Fibroblast of gingiva (primary cell): ENCODE data around the gene AHNAK2.
"Not testable (repeated sequence)": the region's sequence is repeated elsewhere in the genome, so short reads cannot be mapped to it uniquely, and the experiment has no call there.

Experiments used
- DNase-seq: peaks from one replicate; pipeline ENCODE4 v3.0.0-alpha.2; 2011; ENCODE audit warnings: low read depth

The AHNAK2 gene

DNA sequence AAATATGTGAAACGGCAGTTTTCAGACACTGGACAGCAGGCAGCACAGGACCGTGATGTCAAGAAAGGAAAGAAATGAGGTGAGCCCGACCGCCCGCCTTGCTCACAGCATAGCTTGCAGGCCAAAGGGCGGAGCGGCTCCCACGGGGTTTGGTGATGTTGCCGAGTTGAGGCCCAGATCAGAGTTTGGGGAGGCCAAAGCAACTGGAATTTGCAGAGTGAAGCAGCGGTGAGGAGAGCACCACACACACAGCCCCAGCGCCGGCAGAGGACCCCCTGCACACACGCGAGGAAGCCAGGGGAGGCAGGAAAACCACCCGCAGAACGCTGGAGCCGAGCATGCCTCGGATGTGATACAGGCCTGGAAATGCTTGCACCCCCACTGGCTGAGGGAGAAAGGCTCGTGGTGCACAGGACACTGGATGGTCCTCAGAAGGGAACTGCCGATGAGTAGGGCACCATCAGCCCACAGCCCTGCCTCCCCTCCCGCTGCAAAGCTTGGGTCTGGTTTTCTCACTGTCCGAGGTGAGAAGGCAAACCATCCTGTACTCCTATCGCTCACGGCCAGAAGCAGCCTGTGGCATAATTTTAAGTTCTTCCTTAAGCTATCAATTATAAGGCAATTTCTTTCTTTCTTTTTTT lies 79.2 kb downstream of the AHNAK2 start:
- no peak for DNase-seq

DNA sequence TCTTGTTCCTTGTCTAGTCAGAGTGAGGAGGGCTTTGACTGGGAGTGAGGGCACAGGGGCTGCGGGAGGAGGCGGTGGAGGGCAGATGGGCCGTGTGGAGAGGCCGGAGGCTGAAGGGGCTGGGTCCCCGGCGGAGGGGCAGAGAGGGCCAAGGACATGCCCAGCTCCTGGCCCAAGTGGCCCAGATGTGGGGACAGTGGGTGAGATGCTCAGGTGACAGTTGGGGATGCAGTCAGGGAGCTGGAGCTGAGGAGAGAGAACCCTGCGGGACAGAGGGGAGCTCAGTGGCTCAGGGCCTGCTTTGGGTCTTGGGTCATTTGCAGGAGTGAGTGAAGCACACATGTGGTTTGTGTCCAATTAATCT lies 80.0 kb downstream of the AHNAK2 start:
- DNase-seq = no peak

DNA sequence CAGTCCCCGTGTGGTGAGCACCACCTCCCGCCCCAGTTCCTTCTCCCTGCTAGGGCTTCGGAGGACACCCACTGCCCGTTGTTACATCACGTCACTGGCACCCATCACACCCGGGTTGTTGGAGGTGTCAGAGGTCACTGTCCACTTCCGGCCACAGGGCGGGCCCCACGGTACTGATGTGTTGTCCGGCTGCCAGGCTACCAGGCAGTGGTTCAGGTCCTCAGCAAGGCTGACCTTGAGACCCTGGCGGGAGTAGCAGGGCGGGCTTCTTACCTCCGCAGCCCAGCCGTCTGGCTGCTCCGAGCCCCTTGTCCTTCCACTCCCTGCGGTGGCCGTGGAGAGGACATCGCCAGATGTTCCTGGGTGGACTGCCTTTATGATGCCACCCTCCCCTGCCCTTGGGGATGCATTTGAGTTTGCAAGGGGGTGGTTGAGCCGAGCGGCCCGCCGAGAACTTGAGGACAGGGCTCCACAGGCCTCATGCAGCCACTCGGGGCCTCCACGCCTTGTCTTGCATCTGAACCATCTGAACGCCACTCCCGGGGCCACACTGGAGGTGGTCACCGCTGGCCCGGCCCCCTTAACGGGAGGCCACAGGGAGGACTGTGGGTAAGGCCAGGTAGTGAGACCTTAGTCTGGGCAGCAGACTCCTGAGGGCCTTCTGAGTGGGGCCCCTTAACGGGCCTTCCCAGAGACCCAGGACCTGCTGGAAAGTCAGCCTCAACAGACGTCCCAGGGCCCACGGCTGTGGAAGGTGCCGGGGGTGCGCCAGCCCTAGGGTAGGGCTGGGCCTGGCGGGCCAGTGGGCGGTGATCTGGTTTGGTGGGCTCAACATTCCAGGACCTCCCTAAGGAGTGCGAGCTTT lies 80.6 kb downstream of the AHNAK2 start:
- no peak for DNase-seq

DNA sequence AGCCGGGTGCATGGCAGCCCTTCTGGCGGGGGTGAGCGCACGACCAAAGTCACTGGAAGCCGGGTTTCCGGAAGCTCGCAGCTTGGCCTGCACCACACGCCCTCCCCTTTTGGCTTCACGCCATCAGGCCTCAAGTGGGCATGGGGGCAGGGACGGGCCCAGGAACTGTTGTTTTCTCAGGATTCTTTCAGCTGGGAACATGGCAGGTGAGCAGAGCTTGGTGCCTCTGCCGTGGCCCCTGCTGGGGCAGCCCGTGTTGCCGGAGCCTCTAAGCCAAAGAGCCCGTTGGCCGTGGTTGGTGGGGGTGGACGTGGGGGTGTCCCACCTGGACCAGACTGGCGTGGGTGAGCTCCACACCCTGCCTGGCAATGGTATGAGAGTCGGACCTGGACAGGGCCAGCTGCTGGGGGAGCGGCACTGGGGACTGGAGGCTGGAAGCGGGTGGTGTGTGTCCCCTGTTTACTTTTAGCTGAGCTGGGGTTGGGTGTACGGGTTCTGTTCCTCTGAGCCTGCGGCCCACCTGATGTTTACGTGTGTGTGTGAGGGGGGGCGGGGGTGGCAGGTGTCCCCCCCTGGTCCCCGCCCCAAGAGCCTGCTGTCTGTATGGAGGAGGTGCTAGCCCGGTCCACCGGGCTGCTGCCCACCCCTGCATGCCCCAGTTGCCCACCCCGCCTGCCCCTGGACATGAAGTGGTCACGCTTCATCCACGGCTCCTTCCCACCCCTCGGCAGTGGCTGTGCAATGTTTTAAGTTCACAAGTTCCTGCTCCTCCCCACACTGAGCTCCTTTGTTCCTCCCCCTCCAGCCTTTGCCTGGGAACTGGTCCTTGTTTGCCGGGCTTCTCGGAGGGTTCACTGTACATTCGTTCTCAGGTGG lies 82.2 kb downstream of the AHNAK2 start:
- DNase-seq = no peak

GRCh38 chr14:104895207-104895785 lies 82.9 kb downstream of the AHNAK2 start:
- no peak for DNase-seq

DNA sequence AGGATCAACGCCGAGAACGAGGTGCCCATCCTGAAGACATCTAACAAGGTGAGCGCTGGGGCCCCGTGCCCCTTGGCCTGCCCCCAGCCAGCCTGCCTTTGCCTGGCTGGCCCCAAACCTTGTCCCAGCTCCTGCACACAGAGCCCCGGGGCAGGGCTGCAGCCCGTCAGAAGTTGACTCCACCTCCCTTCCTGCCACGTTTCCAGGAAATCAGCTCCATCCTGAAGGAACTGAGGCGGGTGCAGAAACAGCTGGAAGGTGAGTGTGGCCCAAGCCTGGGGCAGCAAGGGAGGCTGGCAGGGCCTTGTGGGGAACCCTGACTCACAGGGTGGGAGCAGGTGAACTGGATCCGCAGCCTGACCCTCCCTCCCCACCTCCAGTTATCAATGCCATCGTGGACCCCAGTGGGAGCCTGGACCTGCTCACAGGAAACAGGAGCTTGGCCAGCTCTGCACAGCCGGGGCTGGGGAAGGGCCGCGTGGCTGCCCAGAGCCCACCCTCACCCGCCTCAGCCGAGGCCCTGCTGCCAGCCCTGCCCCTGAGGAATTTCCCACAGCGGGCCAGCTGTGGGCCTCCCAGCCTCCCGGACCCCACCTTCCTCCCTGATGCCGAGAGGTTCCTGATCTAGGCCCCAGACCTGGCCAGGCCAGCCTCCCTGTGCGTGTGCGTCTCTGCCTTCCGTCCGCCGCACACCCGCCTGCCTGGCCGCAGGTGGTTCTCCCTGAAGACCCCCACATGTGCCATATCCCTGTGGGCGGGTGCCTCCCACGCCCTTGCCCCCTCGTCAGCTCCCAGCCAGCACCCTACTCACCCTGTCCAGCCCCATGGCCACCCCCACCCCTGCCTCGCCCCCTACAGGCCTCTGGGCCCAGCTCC lies 83.6 kb downstream of the AHNAK2 start:
- no peak for DNase-seq

- no peak for DNase-seq
These were observed 84.6 kb downstream of the AHNAK2 start for GRCh38 chr14:104893435-104894207.

GRCh38 chr14:104892531-104893434 lies 85.4 kb downstream of the AHNAK2 start:
- no peak for DNase-seq

- no peak for DNase-seq
These were observed 86.3 kb downstream of the AHNAK2 start for GRCh38 chr14:104891664-104892530.

DNA sequence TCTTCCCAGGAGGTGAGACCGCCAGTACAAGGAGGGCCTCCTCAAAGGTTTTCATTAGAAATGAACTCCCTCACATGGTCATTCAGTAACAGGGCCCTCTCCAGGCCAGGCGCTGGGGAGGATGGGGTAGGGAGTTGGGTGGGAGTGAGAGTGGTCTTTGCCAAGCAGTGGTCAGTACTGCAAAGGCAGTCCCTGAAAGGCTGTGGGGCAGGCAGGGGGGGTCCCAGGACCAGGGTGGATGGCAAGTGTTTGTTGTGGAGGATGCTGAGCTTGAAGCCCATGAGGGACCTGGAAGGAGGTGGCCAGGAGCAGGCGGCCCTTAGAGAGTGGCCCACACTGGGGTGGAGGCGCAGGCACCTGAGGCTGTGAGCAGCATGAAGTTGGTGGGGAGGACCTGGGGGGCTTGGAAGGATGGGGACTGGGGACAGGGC lies 87.0 kb downstream of the AHNAK2 start:
- DNase-seq = no peak

- DNase-seq = not testable (repeated sequence)
These were observed 87.9 kb downstream of the AHNAK2 start for GRCh38 chr14:104890292-104890691.

- no peak for DNase-seq
These were observed 88.8 kb downstream of the AHNAK2 start for GRCh38 chr14:104889375-104889757.

DNA sequence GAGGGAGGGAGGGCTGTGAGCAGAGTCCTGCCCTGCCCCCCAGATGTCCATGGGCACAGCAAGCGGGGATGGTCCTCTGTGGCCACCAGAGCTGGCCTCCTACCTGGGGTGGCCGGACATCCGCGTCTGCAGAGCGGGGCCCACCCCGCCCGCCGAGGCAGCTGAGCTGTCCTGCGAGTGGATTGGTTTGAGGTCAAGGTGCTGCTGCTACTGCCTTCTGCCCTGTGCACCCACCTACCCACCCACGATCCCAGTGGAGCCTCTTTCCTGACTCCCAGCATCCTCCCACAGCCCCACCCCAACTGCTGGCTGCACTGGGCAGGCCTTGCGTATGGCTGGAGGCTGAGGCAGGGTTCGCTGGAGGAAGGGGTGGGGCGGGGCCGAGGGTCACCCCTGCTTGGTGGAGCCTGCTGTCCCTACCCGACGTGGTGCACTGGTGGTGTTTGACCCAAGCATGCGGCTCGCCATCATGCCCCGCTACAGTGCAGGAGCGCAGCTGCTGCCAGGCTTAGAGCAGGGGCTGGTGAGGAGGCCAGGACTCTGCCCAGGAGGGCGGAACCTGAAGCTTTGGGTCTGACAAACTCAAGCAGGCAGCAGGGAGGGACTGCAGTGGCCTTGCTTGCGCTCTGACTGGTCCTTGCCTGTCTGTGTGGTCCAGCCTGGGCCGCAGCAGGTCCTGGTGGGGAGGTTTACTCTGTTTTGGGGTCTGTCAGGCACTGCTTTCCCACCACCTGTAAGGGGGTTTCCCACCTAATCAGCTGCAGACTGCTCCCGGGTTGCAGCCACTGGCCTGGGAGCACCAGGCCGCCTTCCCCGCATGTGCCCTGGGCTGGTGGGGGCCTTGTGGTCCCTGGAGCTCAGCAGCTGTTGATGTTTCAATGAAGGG lies 89.4 kb downstream of the AHNAK2 start:
- no peak for DNase-seq

GRCh38 chr14:104887623-104888488 lies 90.3 kb downstream of the AHNAK2 start:
- DNase-seq = no peak
